Stomach (tissue), 9 donors: ENCODE data around the gene FIGN. TPM values are rescaled to one million over a fixed set of nuclear protein-coding genes. Genes with fewer than 3 reads are reported as not detected.

Experiments used
- DNase-seq, 2 donors: peaks; one replicate each; pipeline versions ENCODE4 v3.0.0 to v3.0.0-alpha.2; 2013 to 2019
- H3K27ac ChIP-seq, 5 donors: fragments of 200-600 bp in 4 of 5; sonication (generic) in 4 of 5; one replicate each; pipeline ENCODE4 v1.5.1; 2013 to 2019; ENCODE audit warnings: mild to moderate bottlenecking in 1 of 5, moderate library complexity in 1 of 5
- H3K27me3 ChIP-seq, 3 donors: fragments of 200-600 bp; sonication (generic); one replicate each; pipeline ENCODE4 v1.5.1; 2017 to 2019; ENCODE audit warnings: mixed run types in 1 of 3
- H3K36me3 ChIP-seq, 4 donors: fragments of 200-600 bp; sonication (generic); 1 replicate in 3 of 4; 2 replicates in 1 of 4; pipeline ENCODE4 v1.5.1; 2016 to 2019
- H3K4me1 ChIP-seq, 4 donors: fragments of 200-600 bp; sonication (generic); one replicate each; pipeline ENCODE4 v1.5.1; 2016 to 2019
- H3K4me3 ChIP-seq, 4 donors: fragments of 200-600 bp; sonication (generic) in 3 of 4; one replicate each; pipeline ENCODE4 v1.5.1; 2016 to 2019; ENCODE audit warnings: mild to moderate bottlenecking in 1 of 4
- H3K9me3 ChIP-seq, 4 donors: fragments of 200-600 bp; sonication (generic); one replicate each; pipeline ENCODE4 v1.5.1; 2016 to 2019
- CTCF ChIP-seq, 7 experiments: fragments of 450-650 bp in 4 of 7; fragments of 200-600 bp in 3 of 7; sonication (generic) in 3 of 7; IDR thresholded peaks; one replicate each; pipeline ENCODE4 v1.5.1; 2016 to 2019; ENCODE audit warnings: antibody characterized with exemption in 7 of 7, control low read depth in 2 of 7, mild to moderate bottlenecking in 1 of 7
- EP300 ChIP-seq: sonication (generic); formaldehyde crosslinking; IDR thresholded peaks from one replicate; pipeline ENCODE4 v1.6.1; 2017; ENCODE audit warnings: antibody characterized with exemption
- POLR2A ChIP-seq, 4 donors: fragments of 450-650 bp; IDR thresholded peaks; one replicate each; pipeline ENCODE4 v1.6.1; 2016; ENCODE audit warnings: antibody characterized with exemption in 4 of 4, control low read depth in 2 of 4, mild to moderate bottlenecking in 1 of 4, moderate library complexity in 1 of 4
- POLR2AphosphoS5 ChIP-seq, 3 donors: sonication (generic); formaldehyde crosslinking; IDR thresholded peaks; one replicate each; pipeline ENCODE4 v1.6.1; 2016; ENCODE audit warnings: antibody characterized with exemption in 3 of 3
- WGBS, 5 donors: extraction: QIAGEN DNeasy Blood & Tissue Kit in 3 of 5; methylation state at CpG; one replicate each; pipeline versions ENCODE4 v1.1.5 to v1.1.7; 2013 to 2018; 5-methylcytosine and 5-hydroxymethylcytosine counted together
- intact Hi-C: fragments of 100-400 bp; cut with DNase I; formaldehyde crosslinking; loops from one replicate; pipeline ENCODE4 v1.15.1; 2023; ENCODE audit warnings: low total_unique reads
- polyA plus RNA-seq, 3 donors: library from polyadenylated mRNA; stranded (reverse); fragments of 200-250 nt; gene quantifications; one replicate each; pipeline ENCODE4 v1.2.3, GENCODE V29; 2013
- total RNA-seq, 5 donors: library from RNA; depleted of rRNA; stranded (reverse); fragments of >200 nt; gene quantifications; one replicate each; pipeline versions ENCODE4 v1.1.0 to v1.2.3, GENCODE V29; 2014 to 2016
- donor health status: healthy with polysubstance abuse.
- donor health status: Bipolar disorder and iron deficiency.
- donor health status: healthy.

The FIGN gene
- total and polyA plus RNA-seq, 8 donors: 0.33 to 8.9 (median 2.3) TPM

GRCh38 chr2:163657281-163657656 is 78.5 kb downstream of the FIGN start:
- Histone ChIP-seq H3K4me1 (peaks cover 0 to 33% (median 9%) of the 10 kb centered on the region in 4 donors), H3K36me3 (no peaks in the 10 kb centered on the region), H3K27ac (no peak overlapping the region), H3K9me3 (no peaks in the 10 kb centered on the region), H3K27me3 (no peaks in the 10 kb centered on the region), H3K4me3 (no peak overlapping the region)
- 77 to 85% (median 81%) methylated on average over 3 of the region's 3 CpGs for WGBS, 5 donors
- DNase-seq: no peak
- TF ChIP-seq CTCF (IDR thresholded peaks at IDR 0.05) (no peak), POLR2AphosphoS5 (IDR thresholded peaks at IDR 0.05) (no peak), POLR2A (IDR thresholded peaks at IDR 0.05) (no peak), EP300 (no peak)
- intact Hi-C loops: no loop called here

DNA sequence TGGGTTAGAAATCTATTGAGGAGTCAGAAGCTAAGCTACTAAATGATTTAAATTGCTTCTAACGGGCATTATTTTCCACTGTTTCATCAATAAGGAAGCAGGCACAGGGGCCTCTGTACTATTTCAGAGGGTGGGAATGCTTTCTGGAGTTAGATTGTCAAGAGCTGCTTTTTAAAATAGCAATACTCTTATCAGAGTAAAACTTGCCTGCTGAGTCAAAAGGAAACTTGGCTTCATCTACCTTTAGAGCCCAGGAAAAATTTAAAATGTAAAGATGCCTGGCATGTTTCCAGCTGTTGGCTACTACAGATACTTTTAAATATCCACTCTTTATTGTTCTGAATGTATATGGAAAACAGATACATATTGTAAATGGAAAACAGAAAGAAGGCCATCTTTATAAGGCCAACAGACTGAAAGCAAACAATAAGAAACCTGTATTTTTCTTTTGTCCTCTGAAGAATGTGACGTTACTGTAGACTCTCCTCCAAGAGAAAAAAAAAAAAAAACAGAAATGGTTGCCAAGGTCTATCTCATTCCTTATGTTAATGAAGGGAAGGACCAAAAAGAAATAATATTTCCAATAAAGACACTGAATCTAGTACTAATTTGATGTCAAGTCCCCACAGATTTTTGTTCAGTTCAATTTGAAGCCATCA is 79.1 kb downstream of the FIGN start:
- TF ChIP-seq EP300 (no peak), POLR2A (IDR thresholded peaks at IDR 0.05) (no peak), POLR2AphosphoS5 (IDR thresholded peaks at IDR 0.05) (no peak), CTCF (IDR thresholded peaks at IDR 0.05) (no peak)
- intact Hi-C loops: no loop called here
- Histone ChIP-seq H3K4me3 (no peak overlapping the region), H3K9me3 (no peaks in the 10 kb centered on the region), H3K27me3 (no peaks in the 10 kb centered on the region), H3K4me1 (peaks cover 0 to 28% (median 9%) of the 10 kb centered on the region in 4 donors), H3K27ac (no peak overlapping the region), H3K36me3 (no peaks in the 10 kb centered on the region)
- peak in 1 of 2 donors; percentile 6 for DNase-seq
- WGBS, 5 donors: 30 to 53% (median 35%) methylated on average over 2 of the region's 2 CpGs

DNA sequence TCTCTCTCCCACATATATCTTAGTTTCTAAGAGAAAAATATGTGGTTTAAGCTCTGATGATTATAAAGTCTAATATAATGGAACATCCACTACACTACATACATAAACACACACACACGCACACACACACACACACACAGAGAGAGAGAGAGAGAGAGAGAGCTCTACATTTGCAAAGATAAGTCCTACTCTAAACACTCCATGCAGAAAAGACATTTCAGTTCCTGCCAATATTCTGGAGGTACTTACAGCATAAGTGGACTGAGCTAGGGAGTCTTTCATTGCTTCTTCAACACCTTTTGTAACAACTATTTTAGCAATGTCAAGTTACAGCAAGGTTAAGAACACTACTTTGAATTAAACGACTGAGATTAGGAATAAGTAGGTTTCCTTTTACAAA is 80.1 kb downstream of the FIGN start:
- peaks cover 0 to 28% (median 9%) of the 10 kb centered on the region in 4 donors for H3K4me1 ChIP-seq
- no peak overlapping the region for H3K27ac ChIP-seq
- intact Hi-C loops: no loop called here
- H3K36me3 ChIP-seq: no peaks in the 10 kb centered on the region
- peak in 1 of 2 donors; percentile 9 for DNase-seq
- 39 to 60% (median 51%) methylated on average over 2 of the region's 2 CpGs for WGBS, 5 donors
- H3K27me3 ChIP-seq: no peaks in the 10 kb centered on the region
- no peaks in the 10 kb centered on the region for H3K9me3 ChIP-seq
- no peak for TF ChIP-seq CTCF (IDR thresholded peaks at IDR 0.05)
- TF ChIP-seq EP300: no peak
- no peak for TF ChIP-seq POLR2AphosphoS5 (IDR thresholded peaks at IDR 0.05)
- no peak for TF ChIP-seq POLR2A (IDR thresholded peaks at IDR 0.05)
- no peak overlapping the region for H3K4me3 ChIP-seq

- no peak for DNase-seq
- no peak overlapping the region for H3K27ac ChIP-seq
- intact Hi-C loops: no loop called here
- H3K27me3 ChIP-seq: no peaks in the 10 kb centered on the region
- no peaks in the 10 kb centered on the region for H3K9me3 ChIP-seq
- H3K36me3 ChIP-seq: no peaks in the 10 kb centered on the region
- no peak for TF ChIP-seq POLR2AphosphoS5 (IDR thresholded peaks at IDR 0.05)
- no peak for TF ChIP-seq POLR2A (IDR thresholded peaks at IDR 0.05)
- TF ChIP-seq EP300: no peak
- no peak for TF ChIP-seq CTCF (IDR thresholded peaks at IDR 0.05)
- H3K4me1 ChIP-seq: peaks cover 0 to 22% (median 6%) of the 10 kb centered on the region in 4 donors
- WGBS, 5 donors: 61 to 85% (median 78%) methylated on average over 2 of the region's 2 CpGs
- H3K4me3 ChIP-seq: no peak overlapping the region
Observed at GRCh38 chr2:163652751-163653150, 83.1 kb downstream of the FIGN start.
